ENCODE measurements around the gene PRSS33. TPM values are rescaled to one million over a fixed set of nuclear protein-coding genes. Genes with fewer than 3 reads are reported as not detected.

PRSS33 gene
- total and polyA plus RNA-seq, 9 of the 15 experiments (the other 6 are each of a cell fraction or from before 2014, with no cell fraction given) = not detected

DNA sequence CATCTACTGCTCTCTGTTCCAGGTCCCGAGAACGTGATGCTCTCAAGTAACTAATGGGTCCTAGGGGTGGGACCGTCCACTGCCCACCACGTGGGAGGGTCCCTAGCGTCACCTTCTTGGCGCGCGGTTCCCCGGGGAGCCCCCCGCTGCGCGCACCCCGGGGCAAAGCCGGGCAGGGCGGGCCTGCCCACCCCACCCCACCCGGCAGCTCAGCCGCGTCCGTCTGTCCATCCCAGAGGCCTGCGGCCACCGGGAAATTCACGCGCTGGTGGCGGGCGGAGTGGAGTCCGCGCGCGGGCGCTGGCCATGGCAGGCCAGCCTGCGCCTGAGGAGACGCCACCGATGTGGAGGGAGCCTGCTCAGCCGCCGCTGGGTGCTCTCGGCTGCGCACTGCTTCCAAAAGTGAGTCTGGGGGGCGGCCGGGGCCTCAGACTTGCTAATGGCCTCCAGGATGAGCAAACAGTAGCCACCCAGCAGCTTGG, 11.4 kb upstream of the PRSS33 start (continued):
- TF ChIP-seq, protein P1, sequence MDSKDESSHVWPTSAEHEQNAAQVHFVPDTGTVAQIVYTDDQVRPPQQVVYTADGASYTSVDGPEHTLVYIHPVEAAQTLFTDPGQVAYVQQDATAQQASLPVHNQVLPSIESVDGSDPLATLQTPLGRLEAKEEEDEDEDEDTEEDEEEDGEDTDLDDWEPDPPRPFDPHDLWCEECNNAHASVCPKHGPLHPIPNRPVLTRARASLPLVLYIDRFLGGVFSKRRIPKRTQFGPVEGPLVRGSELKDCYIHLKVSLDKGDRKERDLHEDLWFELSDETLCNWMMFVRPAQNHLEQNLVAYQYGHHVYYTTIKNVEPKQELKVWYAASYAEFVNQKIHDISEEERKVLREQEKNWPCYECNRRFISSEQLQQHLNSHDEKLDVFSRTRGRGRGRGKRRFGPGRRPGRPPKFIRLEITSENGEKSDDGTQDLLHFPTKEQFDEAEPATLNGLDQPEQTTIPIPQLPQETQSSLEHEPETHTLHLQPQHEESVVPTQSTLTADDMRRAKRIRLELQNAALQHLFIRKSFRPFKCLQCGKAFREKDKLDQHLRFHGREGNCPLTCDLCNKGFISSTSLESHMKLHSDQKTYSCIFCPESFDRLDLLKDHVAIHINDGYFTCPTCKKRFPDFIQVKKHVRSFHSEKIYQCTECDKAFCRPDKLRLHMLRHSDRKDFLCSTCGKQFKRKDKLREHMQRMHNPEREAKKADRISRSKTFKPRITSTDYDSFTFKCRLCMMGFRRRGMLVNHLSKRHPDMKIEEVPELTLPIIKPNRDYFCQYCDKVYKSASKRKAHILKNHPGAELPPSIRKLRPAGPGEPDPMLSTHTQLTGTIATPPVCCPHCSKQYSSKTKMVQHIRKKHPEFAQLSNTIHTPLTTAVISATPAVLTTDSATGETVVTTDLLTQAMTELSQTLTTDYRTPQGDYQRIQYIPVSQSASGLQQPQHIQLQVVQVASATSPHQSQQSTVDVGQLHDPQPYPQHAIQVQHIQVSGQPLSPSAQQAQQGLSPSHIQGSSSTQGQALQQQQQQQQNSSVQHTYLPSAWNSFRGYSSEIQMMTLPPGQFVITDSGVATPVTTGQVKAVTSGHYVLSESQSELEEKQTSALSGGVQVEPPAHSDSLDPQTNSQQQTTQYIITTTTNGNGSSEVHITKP (IDR thresholded peaks at IDR 0.05; ENCODE audit: partially characterized antibody) = no peak
- TF ChIP-seq POLR2AphosphoS5 (IDR thresholded peaks at IDR 0.05; ENCODE audit: control insufficient read depth, insufficient read depth, low read depth, low read length) = no peak
- TF ChIP-seq FOXJ2 (tag; IDR thresholded peaks at IDR 0.05) = no peak
- no peak for TF ChIP-seq FOXA1 (IDR thresholded peaks at IDR 0.05; ENCODE audit: borderline replicate concordance)
- TF ChIP-seq ATF2 (CRISPR knock-in tag; IDR thresholded peaks at IDR 0.05) = no peak
- no peak for TF ChIP-seq CHCHD3 (CRISPR knock-in tag; IDR thresholded peaks at IDR 0.05)
- TF ChIP-seq CEBPG (CRISPR knock-in tag; IDR thresholded peaks at IDR 0.05) = no peak
- no peak for TF ChIP-seq CEBPG (tag; conservative IDR thresholded peaks at IDR 0.05 in 1 of 2, IDR thresholded peaks at IDR 0.05 in 1 of 2)
- TF ChIP-seq, protein P2, sequence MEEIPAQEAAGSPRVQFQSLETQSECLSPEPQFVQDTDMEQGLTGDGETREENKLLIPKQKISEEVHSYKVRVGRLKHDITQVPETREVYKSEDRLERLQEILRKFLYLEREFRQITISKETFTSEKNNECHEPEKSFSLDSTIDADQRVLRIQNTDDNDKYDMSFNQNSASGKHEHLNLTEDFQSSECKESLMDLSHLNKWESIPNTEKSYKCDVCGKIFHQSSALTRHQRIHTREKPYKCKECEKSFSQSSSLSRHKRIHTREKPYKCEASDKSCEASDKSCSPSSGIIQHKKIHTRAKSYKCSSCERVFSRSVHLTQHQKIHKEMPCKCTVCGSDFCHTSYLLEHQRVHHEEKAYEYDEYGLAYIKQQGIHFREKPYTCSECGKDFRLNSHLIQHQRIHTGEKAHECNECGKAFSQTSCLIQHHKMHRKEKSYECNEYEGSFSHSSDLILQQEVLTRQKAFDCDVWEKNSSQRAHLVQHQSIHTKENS (CRISPR knock-in tag; IDR thresholded peaks at IDR 0.05) = no peak
- TF ChIP-seq HMGN3 (IDR thresholded peaks at IDR 0.05; ENCODE audit: borderline replicate concordance, extremely low read depth, insufficient read length, low read depth, low read length) = no peak
- TF ChIP-seq, protein P3, sequence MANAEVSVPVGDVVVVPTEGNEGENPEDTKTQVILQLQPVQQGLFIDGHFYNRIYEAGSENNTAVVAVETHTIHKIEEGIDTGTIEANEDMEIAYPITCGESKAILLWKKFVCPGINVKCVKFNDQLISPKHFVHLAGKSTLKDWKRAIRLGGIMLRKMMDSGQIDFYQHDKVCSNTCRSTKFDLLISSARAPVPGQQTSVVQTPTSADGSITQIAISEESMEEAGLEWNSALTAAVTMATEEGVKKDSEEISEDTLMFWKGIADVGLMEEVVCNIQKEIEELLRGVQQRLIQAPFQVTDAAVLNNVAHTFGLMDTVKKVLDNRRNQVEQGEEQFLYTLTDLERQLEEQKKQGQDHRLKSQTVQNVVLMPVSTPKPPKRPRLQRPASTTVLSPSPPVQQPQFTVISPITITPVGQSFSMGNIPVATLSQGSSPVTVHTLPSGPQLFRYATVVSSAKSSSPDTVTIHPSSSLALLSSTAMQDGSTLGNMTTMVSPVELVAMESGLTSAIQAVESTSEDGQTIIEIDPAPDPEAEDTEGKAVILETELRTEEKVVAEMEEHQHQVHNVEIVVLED (CRISPR knock-in tag; IDR thresholded peaks at IDR 0.05) = no peak
- TF ChIP-seq ZNF140 (CRISPR knock-in tag; IDR thresholded peaks at IDR 0.05) = no peak
- TF ChIP-seq GTF2E2 (tag; IDR thresholded peaks at IDR 0.05) = no peak
- TF ChIP-seq PYGO2 (tag; IDR thresholded peaks at IDR 0.05) = no peak

Measured in K562 (cell line).